K562 (cell line): ENCODE data around the gene JAG2. TPM values are rescaled to one million over a fixed set of nuclear protein-coding genes. Genes with fewer than 3 reads are reported as not detected.

Source experiments
- ATAC-seq: fragments of 200-7000 bp; cut with Tn5 transposase; 3 replicates; pipeline ENCODE4 v1.9.1; 2020; ENCODE audit warnings: moderate library complexity
- BruUV-seq: library from RNA; stranded (reverse); fragments of 400-500 nt; replicated peaks from 2 replicates; lab custom pipeline; 2021; lab: Mats Ljungman, UMichigan
- CTCF ChIA-PET: fragments of 300-600 bp; formaldehyde crosslinking; extraction: SDS; loops from one replicate; lab custom pipeline; 2021; ENCODE audit warnings: low intra/inter-chr PET ratio; lab: Yijun Ruan, JAX
- POLR2A ChIA-PET: fragments of 300-600, 350-650 bp; sonication (Branson Sonifier 250); formaldehyde crosslinking; extraction: SDS; loops from one replicate; lab custom pipeline; 2021; ENCODE audit warnings: antibody characterized with exemption, inconsistent platforms; lab: Yijun Ruan, JAX
- DNase-seq, 4 experiments: peaks; one replicate each; pipeline versions ENCODE4 v3.0.0 to v3.0.0-alpha.2; 2011 to 2018; ENCODE audit warnings: low spot score in 3 of 4, mixed read lengths in 3 of 4; ENCODE audit errors: extremely low read depth in 1 of 4
- FAIRE-seq: peaks from 2 replicates; lab custom pipeline; 2011; peaks lifted over from hg19 to GRCh38; lab: Jason Lieb, UNC
- H2AFZ ChIP-seq: 2 replicates; pipeline ENCODE4 v1.6.0; 2011; ENCODE audit warnings: low read depth, low read length, control low read depth, inconsistent platforms
- H3K27ac ChIP-seq: fragments of 200-600 bp; 3 replicates; pipeline ENCODE4 v1.8.0; 2011; ENCODE audit warnings: low read depth, mild to moderate bottlenecking, control low read depth, inconsistent platforms, low read length, moderate library complexity, mixed read lengths; ENCODE audit errors: extremely low read depth
- H3K27me3 ChIP-seq, 2 experiments: fragments of 300-600 bp in 1 of 2; 2 replicates in 1 of 2; 3 replicates in 1 of 2; pipeline versions ENCODE4 v1.6.0 to v1.8.0; 2011; ENCODE audit warnings: inconsistent platforms in 2 of 2, low read length in 2 of 2, mild to moderate bottlenecking in 1 of 2, mixed read lengths in 1 of 2, moderate library complexity in 1 of 2; ENCODE audit not compliant: control insufficient read depth in 2 of 2, insufficient read depth in 2 of 2
- H3K36me3 ChIP-seq: fragments of 300-600 bp; 3 replicates; pipeline ENCODE4 v1.8.0; 2011; ENCODE audit warnings: mild to moderate bottlenecking, low read length, inconsistent platforms; ENCODE audit not compliant: control insufficient read depth, insufficient read depth
- H3K4me1 ChIP-seq, 2 experiments: fragments of 200-600 bp in 1 of 2; replicated peaks in 1 of 2; 2 replicates in 1 of 2; 3 replicates in 1 of 2; pipeline versions ENCODE4 v1.5.1 to v1.8.0; 2011; ENCODE audit warnings: inconsistent platforms in 2 of 2, low read length in 2 of 2, mild to moderate bottlenecking in 1 of 2, mixed read lengths in 1 of 2, moderate library complexity in 1 of 2; ENCODE audit not compliant: control insufficient read depth in 2 of 2, insufficient read depth in 2 of 2
- H3K4me2 ChIP-seq: 2 replicates; pipeline ENCODE4 v1.6.1; 2011; ENCODE audit warnings: low read length, control low read depth, inconsistent platforms, mixed read lengths; ENCODE audit not compliant: insufficient read depth
- H3K4me3 ChIP-seq: fragments of 200-600 bp; sonication (generic), shearing (Covaris generic); 2 replicates; pipeline ENCODE4 v1.5.1; 2016; ENCODE audit warnings: control low read depth, inconsistent platforms
- H3K79me2 ChIP-seq: fragments of 200-600 bp; 3 replicates; pipeline ENCODE4 v1.8.0; 2011; ENCODE audit warnings: low read length, inconsistent platforms; ENCODE audit not compliant: control insufficient read depth, insufficient read depth
- H3K9ac ChIP-seq, 2 experiments: 2 replicates each; pipeline versions ENCODE4 v1.6.0 to v1.6.1; 2011; ENCODE audit warnings: low read depth in 2 of 2, low read length in 2 of 2, control low read depth in 1 of 2, inconsistent platforms in 1 of 2, mild to moderate bottlenecking in 1 of 2, mixed read lengths in 1 of 2; ENCODE audit not compliant: insufficient read depth in 1 of 2
- H3K9me1 ChIP-seq: one replicate; pipeline ENCODE4 v1.6.0; 2011; ENCODE audit warnings: inconsistent platforms, mild to moderate bottlenecking, low read length, moderate library complexity; ENCODE audit not compliant: control insufficient read depth, insufficient read depth
- H3K9me3 ChIP-seq: replicated peaks from 2 replicates; pipeline ENCODE4 v1.5.1; 2011; ENCODE audit warnings: low read depth, low read length, inconsistent platforms; ENCODE audit not compliant: control insufficient read depth, insufficient read depth
- H4K20me1 ChIP-seq: replicated peaks from 2 replicates; pipeline ENCODE4 v1.6.1; 2011; ENCODE audit warnings: low read length, inconsistent platforms, mixed read lengths; ENCODE audit not compliant: control insufficient read depth, insufficient read depth
- FIP1L1 ChIP-seq: fragments of 200-400 bp; formaldehyde crosslinking; IDR thresholded peaks from 2 replicates; pipeline ENCODE4 v1.6.1; 2018; ENCODE audit warnings: mild to moderate bottlenecking, low read depth, low read length; ENCODE audit not compliant: poor library complexity, severe bottlenecking
- MTA2 ChIP-seq: fragments of 450-650 bp; IDR thresholded peaks from 2 replicates; pipeline ENCODE4 v1.6.1; 2016; ENCODE audit warnings: low read depth
- NFIC ChIP-seq: fragments of 450-650 bp; IDR thresholded peaks from 2 replicates; pipeline ENCODE4 v1.6.1; 2017; ENCODE audit warnings: mild to moderate bottlenecking, inconsistent platforms
- POLR2G ChIP-seq: fragments of 200-400 bp; formaldehyde crosslinking; IDR thresholded peaks from 2 replicates; pipeline ENCODE4 v1.6.1; 2017; ENCODE audit warnings: low read depth, mild to moderate bottlenecking, antibody characterized with exemption, low read length, moderate library complexity
- SMAD2 ChIP-seq: fragments of 150-350 bp; IDR thresholded peaks from 2 replicates; pipeline ENCODE4 v1.6.1; 2014; ENCODE audit warnings: low read depth, mild to moderate bottlenecking, low read length
- WGBS: fragments of 100-300 bp; shearing (Covaris generic); methylation state at CpG from one replicate; pipeline ENCODE4 v1.1.6; 2016; ENCODE audit warnings: low coverage, mixed read lengths; ENCODE audit not compliant: insufficient coverage; ENCODE audit errors: missing lambda C conversion rate; 5-methylcytosine and 5-hydroxymethylcytosine counted together
- in situ Hi-C: fragments of 300-500 bp; cut with MboI; formaldehyde crosslinking; loops from 4 replicates; pipeline ENCODE4 v1.15.0; 2018; ENCODE audit warnings: inconsistent platforms, mixed read lengths
- intact Hi-C: fragments of 100-400 bp; cut with micrococcal nuclease; formaldehyde crosslinking; loops from 2 replicates; pipeline ENCODE4 v1.14.2; 2022
- polyA plus RNA-seq, 8 experiments: library from polyadenylated mRNA; depleted of rRNA in 4 of 8; stranded (reverse) in 5 of 8; unstranded in 3 of 8; fragments of >200 nt; fragmentation: Nextera tagmentation in 2 of 8; fragmentation: Illumina TruSeq in 1 of 8; extraction: Ambion mirVana in 2 of 8; extraction: Trizol in 1 of 8; gene quantifications; 2 replicates each; pipeline versions ENCODE4 v1.2.1 to v1.2.3, GENCODE V29; 2011 to 2014; ENCODE audit warnings: inconsistent platforms in 1 of 8, missing spikeins in 1 of 8
- total RNA-seq, 7 experiments: library from RNA; depleted of rRNA in 6 of 7; stranded (reverse); fragments of >200 nt in 6 of 7; fragmentation: Illumina TruSeq in 2 of 7; extraction: Trizol in 2 of 7; gene quantifications; 2 replicates each; pipeline versions ENCODE4 v1.2.1 to v1.2.3, GENCODE V29; 2011 to 2021; ENCODE audit warnings: low replicate concordance in 1 of 7
- TF ChIP-seq, protein P1 (sequence below): sonication (generic); formaldehyde crosslinking; IDR thresholded peaks from 2 replicates; pipeline ENCODE4 v1.8.0; 2022; ENCODE audit warnings: missing genetic modification reagents, mild to moderate bottlenecking, moderate library complexity, borderline replicate concordance

Gene JAG2
- total and polyA plus RNA-seq, 9 of the 15 experiments (the other 6 are each of a cell fraction or from before 2014, with no cell fraction given), result 0.25 to 48.4 (median 8.6) TPM

GRCh38 chr14:105206873-105207272, 38.3 kb upstream of the JAG2 start:
- in situ Hi-C loops (no loop called here), intact Hi-C loops (loop anchor here (1.0 kb wide), 1 partner anchor 145 kb away; no protein-coding TSS in a partner anchor)
- Histone ChIP-seq H3K9me3 (no peaks in the 10 kb centered on the region), H3K79me2 (no peaks in the 10 kb centered on the region), H3K4me3 (no peak overlapping the region), H3K27ac (no peak overlapping the region), H2AFZ (no peak overlapping the region), H3K4me1 (peaks cover 0 to 54% of the 10 kb centered on the region in 2 experiments; a peak in 2 of 5 replicates), H3K4me2 (no peak overlapping the region), H3K36me3 (no peaks in the 10 kb centered on the region; the same call in 2 of the 3 replicates), H3K27me3 (no peaks in the 10 kb centered on the region), H3K9me1 (no peaks in the 10 kb centered on the region), H3K9ac (no peak overlapping the region), H4K20me1 (peaks cover 12% of the 10 kb centered on the region; the same call in 1 of the 2 replicates)
- CTCF ChIA-PET, result no interaction called here
- BruUV-seq, result no TSS peak
- POLR2A ChIA-PET, result interaction anchor here (0.6 kb wide), 2 partner anchors 16 to 177 kb away, joined by 3 to 4 read pairs; no protein-coding TSS in a partner anchor
- ATAC-seq, result peak; percentile 17
- peak in 3 of 4 experiments; percentile 26 to 37 (median 31) for DNase-seq
- FAIRE-seq, result no peak
- 0% methylated on average over 1 of the region's 5 CpGs for WGBS
- TF ChIP-seq SMAD2 (no peak), NFIC (peak; percentile 77)

DNA sequence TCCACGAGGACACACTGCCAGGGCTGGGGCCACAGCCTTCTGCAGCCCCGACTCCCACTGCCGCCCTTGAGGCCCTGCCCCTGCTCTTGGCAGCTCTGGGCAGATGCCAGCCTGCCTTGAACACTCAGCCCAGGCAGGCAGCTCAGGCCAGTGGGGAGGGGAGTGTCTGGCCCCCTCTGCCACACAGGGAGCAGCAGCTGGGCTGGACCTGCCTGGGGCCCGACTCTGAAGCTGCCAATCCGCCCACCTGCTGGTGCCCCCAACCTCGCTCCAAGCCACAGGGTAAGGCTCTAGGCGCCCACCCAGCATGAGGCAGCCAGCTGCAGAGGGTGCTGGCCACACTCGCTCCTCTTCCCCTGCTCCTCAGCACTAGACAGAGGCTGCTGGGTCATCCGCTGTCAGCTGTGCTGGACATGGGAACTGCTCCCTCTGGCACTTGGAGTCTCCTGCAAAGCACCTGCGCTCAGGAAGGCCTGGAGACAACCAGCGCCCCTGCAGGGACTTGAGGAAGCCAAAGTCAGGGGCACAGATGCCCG, 37.2 kb upstream of the JAG2 start:
- H3K4me2 ChIP-seq, result no peak overlapping the region
- intact Hi-C loops, result no loop called here

More for the DNA sequence above, 37.2 kb upstream of the JAG2 start:
- Histone ChIP-seq H3K79me2 (no peaks in the 10 kb centered on the region), H4K20me1 (peaks cover 12% of the 10 kb centered on the region; the same call in 1 of the 2 replicates), H3K27ac (no peak overlapping the region), H3K9ac (0 out of 4 replicates have a peak overlapping the region, but pooled peaks of 1 of the 2 experiments have one; percentile 9), H3K36me3 (no peaks in the 10 kb centered on the region; the same call in 2 of the 3 replicates), H3K4me1 (peaks cover 0 to 65% of the 10 kb centered on the region in 2 experiments; a peak in 2 of 5 replicates), H3K4me3 (no peak overlapping the region), H2AFZ (no peak overlapping the region), H3K9me1 (no peaks in the 10 kb centered on the region), H3K9me3 (no peaks in the 10 kb centered on the region), H3K27me3 (peaks cover 0 to 5% of the 10 kb centered on the region in 2 experiments; a peak in 1 of 5 replicates)
- WGBS, result 17% methylated on average over 9 of the region's 12 CpGs
- in situ Hi-C loops, result no loop called here
- ChIA-PET CTCF (no interaction called here), POLR2A (interaction anchor here (1.0 kb wide), 1 partner anchor 42 kb away, joined by 3 read pairs; no protein-coding TSS in a partner anchor)
- peak; percentile 32 for TF ChIP-seq POLR2G
- TF ChIP-seq, protein P1, sequence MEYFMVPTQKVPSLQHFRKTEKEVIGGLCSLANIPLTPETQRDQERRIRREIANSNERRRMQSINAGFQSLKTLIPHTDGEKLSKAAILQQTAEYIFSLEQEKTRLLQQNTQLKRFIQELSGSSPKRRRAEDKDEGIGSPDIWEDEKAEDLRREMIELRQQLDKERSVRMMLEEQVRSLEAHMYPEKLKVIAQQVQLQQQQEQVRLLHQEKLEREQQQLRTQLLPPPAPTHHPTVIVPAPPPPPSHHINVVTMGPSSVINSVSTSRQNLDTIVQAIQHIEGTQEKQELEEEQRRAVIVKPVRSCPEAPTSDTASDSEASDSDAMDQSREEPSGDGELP (CRISPR knock-in tag), result peak; percentile 43; the same call in 1 of the 2 replicates
- no peak for TF ChIP-seq MTA2
- TF ChIP-seq FIP1L1, result peak; percentile 35
- FAIRE-seq (no peak), DNase-seq (no peak), ATAC-seq (no peak)
- no TSS peak for BruUV-seq
